ENCODE data around the gene FAM200B. TPM values are rescaled to one million over a fixed set of nuclear protein-coding genes. Genes with fewer than 3 reads are reported as not detected.

Gene FAM200B
- total and polyA plus RNA-seq, 9 donors, result 40.7 to 69.2 (median 55.6) TPM

DNA sequence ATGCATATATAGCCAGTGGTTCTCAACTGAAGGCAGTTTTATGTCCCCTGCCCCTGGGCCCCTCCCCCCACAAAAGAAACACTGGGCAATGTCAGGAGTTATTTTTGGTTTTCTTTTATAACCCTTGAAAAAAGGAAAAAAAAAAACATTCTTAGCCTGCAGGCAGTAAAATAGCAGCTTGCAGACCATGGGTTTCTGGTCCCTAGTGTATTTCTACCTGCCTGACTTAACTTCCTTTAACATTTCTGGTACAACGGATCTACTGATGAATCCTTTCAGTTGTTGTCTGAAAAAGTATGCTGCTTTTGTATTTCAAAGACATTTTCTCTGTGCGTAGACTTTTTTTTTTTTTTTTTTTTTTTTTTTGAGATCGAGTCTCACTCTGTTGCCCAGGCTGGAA lies 11.1 kb upstream of the FAM200B start:
- intact Hi-C loops (cut with DNase I), result no loop called here
- Histone ChIP-seq H3K9me3 (no peaks in the 10 kb centered on the region), H3K4me1 (ENCODE audit: insufficient read depth) (no peaks in the 10 kb centered on the region), H3K36me3 (no peaks in the 10 kb centered on the region), H3K4me3 (no peak overlapping the region), H3K27me3 (no peaks in the 10 kb centered on the region), H3K27ac (no peak overlapping the region)
- WGBS, 3 donors, result 60 to 61% (median 61%) methylated on average over 3 of the region's 3 CpGs
- no peak for TF ChIP-seq EP300 (IDR thresholded peaks at IDR 0.05)
- TF ChIP-seq POLR2A (IDR thresholded peaks at IDR 0.05), result no peak
- TF ChIP-seq, protein P1, sequence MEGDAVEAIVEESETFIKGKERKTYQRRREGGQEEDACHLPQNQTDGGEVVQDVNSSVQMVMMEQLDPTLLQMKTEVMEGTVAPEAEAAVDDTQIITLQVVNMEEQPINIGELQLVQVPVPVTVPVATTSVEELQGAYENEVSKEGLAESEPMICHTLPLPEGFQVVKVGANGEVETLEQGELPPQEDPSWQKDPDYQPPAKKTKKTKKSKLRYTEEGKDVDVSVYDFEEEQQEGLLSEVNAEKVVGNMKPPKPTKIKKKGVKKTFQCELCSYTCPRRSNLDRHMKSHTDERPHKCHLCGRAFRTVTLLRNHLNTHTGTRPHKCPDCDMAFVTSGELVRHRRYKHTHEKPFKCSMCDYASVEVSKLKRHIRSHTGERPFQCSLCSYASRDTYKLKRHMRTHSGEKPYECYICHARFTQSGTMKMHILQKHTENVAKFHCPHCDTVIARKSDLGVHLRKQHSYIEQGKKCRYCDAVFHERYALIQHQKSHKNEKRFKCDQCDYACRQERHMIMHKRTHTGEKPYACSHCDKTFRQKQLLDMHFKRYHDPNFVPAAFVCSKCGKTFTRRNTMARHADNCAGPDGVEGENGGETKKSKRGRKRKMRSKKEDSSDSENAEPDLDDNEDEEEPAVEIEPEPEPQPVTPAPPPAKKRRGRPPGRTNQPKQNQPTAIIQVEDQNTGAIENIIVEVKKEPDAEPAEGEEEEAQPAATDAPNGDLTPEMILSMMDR (IDR thresholded peaks at IDR 0.05), result no peak
- no peak for DNase-seq

DNA sequence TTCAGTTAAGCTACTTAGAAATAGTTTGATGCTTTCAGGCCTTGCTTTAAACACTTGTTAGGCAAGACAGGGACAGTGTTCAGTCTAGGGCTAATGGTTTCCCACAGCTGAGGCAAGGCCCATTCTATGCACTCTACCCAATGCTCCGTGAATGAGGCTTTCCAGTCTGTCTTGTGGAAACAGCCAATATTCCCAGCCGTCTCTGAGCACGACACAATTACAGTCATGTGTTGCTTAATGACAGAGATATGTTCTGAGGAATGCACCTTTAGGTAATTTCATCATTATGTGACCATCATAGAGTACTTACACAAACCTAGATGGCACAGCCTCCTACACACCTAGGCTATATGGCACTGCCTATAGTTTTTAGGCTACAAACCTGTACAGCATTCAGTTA lies 9.5 kb upstream of the FAM200B start:
- WGBS, 3 donors, result 97 to 99% (median 98%) methylated on average over 3 of the region's 3 CpGs

DNA sequence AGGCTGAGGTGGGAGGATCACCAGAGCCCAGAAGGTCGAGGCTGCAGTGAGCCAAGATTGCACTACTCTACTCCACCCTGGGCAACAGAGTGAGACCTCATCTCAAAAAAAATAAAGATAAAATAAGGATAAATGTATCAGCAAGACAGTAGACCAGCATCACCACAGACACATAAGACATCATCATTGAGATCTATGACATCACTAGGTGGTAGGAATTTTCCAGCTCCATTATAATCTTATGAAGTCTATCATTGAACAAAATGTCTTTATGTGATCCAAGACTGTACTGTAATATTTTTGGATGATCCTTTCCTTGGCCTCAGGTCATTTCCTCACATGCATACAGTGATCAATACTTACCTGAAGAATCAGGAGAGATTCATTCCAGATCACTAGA lies 8.3 kb upstream of the FAM200B start:
- H3K9me3 ChIP-seq, result no peaks in the 10 kb centered on the region
- DNase-seq, result no peak
- no peak overlapping the region for H3K27ac ChIP-seq
- H3K27me3 ChIP-seq, result no peaks in the 10 kb centered on the region
- WGBS, 3 donors, result 93 to 100% (median 98%) methylated on average over 1 of the region's 1 CpG
- no peak for TF ChIP-seq EP300 (IDR thresholded peaks at IDR 0.05)
- no peaks in the 10 kb centered on the region for H3K4me1 ChIP-seq (ENCODE audit: insufficient read depth)
- H3K36me3 ChIP-seq, result no peaks in the 10 kb centered on the region
- intact Hi-C loops (cut with DNase I), result no loop called here
- no peak overlapping the region for H3K4me3 ChIP-seq

More for the DNA sequence above, 9.5 kb upstream of the FAM200B start:
- H3K27ac ChIP-seq, result no peak overlapping the region
- no peak for DNase-seq
- intact Hi-C loops (cut with DNase I), result no loop called here
- no peaks in the 10 kb centered on the region for H3K9me3 ChIP-seq
- no peak for TF ChIP-seq EP300 (IDR thresholded peaks at IDR 0.05)
- TF ChIP-seq POLR2A (IDR thresholded peaks at IDR 0.05), result no peak
- TF ChIP-seq, protein P1 (IDR thresholded peaks at IDR 0.05), result no peak
- H3K4me3 ChIP-seq, result no peak overlapping the region
- H3K36me3 ChIP-seq, result no peaks in the 10 kb centered on the region
- H3K4me1 ChIP-seq (ENCODE audit: insufficient read depth), result no peaks in the 10 kb centered on the region
- H3K27me3 ChIP-seq, result no peaks in the 10 kb centered on the region

DNA sequence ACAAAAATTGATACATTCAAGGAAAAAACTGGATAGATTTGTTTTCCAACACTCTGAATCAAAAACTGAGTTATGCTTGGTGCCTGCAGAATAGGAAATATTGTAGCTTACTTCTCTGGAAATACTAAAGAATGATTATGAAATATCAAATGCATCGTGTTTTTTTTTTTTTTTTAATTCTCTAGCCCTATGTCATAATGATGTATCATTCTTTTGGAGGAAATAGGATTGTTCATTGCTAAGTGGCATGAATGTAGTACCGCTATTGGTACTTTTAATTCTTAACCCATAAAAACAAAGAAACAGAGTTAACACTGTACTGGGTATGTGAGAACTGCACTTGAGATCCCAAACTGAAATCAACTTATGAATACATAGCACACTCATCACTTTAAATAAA lies 7.6 kb upstream of the FAM200B start:
- H3K27me3 ChIP-seq, result no peaks in the 10 kb centered on the region
- no peak overlapping the region for H3K27ac ChIP-seq
- 91 to 94% (median 94%) methylated on average over 2 of the region's 2 CpGs for WGBS, 3 donors
- TF ChIP-seq, protein P1 (IDR thresholded peaks at IDR 0.05), result no peak
- TF ChIP-seq EP300 (IDR thresholded peaks at IDR 0.05), result no peak
- no peak for TF ChIP-seq POLR2A (IDR thresholded peaks at IDR 0.05)
- no peak for DNase-seq
- no peak overlapping the region for H3K4me3 ChIP-seq
- no peaks in the 10 kb centered on the region for H3K36me3 ChIP-seq
- no peaks in the 10 kb centered on the region for H3K9me3 ChIP-seq
- intact Hi-C loops (cut with DNase I), result no loop called here
- no peaks in the 10 kb centered on the region for H3K4me1 ChIP-seq (ENCODE audit: insufficient read depth)

GRCh38 chr4:15674926-15675325 lies 6.7 kb upstream of the FAM200B start:
- no peaks in the 10 kb centered on the region for H3K27me3 ChIP-seq
- no peaks in the 10 kb centered on the region for H3K4me1 ChIP-seq (ENCODE audit: insufficient read depth)
- H3K4me3 ChIP-seq, result no peak overlapping the region
- intact Hi-C loops (cut with DNase I), result no loop called here
- no peaks in the 10 kb centered on the region for H3K36me3 ChIP-seq
- TF ChIP-seq EP300 (IDR thresholded peaks at IDR 0.05), result no peak
- TF ChIP-seq POLR2A (IDR thresholded peaks at IDR 0.05), result no peak
- TF ChIP-seq, protein P1 (IDR thresholded peaks at IDR 0.05), result no peak
- no peak for DNase-seq
- no peak overlapping the region for H3K27ac ChIP-seq
- no peaks in the 10 kb centered on the region for H3K9me3 ChIP-seq
- WGBS, 3 donors, result 93 to 99% (median 97%) methylated on average over 4 of the region's 4 CpGs
